GM06990 (cell line): ENCODE measurements around the gene ELANE.

ENCODE experiments used
- DNase-seq: peaks from one replicate; pipeline ENCODE4 v3.0.0-alpha.2; 2011; ENCODE audit not compliant: insufficient read length; ENCODE audit errors: extremely low read depth
- H3K27me3 ChIP-seq: replicated peaks from 2 replicates; pipeline ENCODE4 v1.6.0; 2011; ENCODE audit warnings: low read length; ENCODE audit not compliant: control insufficient read depth, insufficient read depth
- H3K36me3 ChIP-seq: 2 replicates; pipeline ENCODE4 v1.5.1; 2011; ENCODE audit warnings: low read length; ENCODE audit not compliant: control insufficient read depth, insufficient read depth
- H3K4me3 ChIP-seq: replicated peaks from 2 replicates; pipeline ENCODE4 v1.5.1; 2011; ENCODE audit warnings: low read depth, mild to moderate bottlenecking, control low read depth, low read length
- TF ChIP-seq, protein P1 (sequence below): IDR thresholded peaks from 2 replicates; pipeline ENCODE4 v1.5.1; 2011; ENCODE audit warnings: low read length, control low read depth, mild to moderate bottlenecking, inconsistent platforms; ENCODE audit not compliant: insufficient read depth, poor library complexity, severe bottlenecking

ELANE gene

DNA sequence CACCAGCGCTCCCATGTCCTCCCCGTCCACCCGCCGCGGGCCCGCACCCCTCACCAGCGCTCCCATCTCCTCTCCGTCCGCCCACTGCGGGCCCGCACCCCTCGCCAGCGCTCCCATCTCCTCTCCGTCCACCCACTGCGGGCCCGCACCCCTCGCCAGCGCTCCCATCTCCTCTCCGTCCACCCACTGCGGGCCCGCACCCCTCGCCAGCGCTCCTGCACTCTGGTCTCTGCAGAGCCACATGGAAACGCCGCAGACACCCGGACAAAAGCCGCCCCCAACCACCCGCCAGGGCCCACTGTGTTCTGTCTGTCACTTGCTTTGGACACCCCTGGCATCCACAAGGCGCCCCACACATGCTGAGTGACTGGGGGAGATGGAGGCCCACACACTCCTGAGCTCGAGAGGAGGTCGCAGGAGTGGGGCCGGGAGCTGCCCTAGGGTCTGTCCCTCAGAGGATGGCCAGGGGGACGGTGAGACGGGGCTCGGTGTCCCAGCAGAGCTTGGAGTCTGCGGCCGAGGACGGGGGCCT, 14.7 kb downstream of the ELANE start:
- Histone ChIP-seq H3K4me3 (no peak overlapping the region), H3K36me3 (peaks cover 11% of the 10 kb centered on the region), H3K27me3 (no peaks in the 10 kb centered on the region)
- no peak for DNase-seq
- TF ChIP-seq, protein P1, sequence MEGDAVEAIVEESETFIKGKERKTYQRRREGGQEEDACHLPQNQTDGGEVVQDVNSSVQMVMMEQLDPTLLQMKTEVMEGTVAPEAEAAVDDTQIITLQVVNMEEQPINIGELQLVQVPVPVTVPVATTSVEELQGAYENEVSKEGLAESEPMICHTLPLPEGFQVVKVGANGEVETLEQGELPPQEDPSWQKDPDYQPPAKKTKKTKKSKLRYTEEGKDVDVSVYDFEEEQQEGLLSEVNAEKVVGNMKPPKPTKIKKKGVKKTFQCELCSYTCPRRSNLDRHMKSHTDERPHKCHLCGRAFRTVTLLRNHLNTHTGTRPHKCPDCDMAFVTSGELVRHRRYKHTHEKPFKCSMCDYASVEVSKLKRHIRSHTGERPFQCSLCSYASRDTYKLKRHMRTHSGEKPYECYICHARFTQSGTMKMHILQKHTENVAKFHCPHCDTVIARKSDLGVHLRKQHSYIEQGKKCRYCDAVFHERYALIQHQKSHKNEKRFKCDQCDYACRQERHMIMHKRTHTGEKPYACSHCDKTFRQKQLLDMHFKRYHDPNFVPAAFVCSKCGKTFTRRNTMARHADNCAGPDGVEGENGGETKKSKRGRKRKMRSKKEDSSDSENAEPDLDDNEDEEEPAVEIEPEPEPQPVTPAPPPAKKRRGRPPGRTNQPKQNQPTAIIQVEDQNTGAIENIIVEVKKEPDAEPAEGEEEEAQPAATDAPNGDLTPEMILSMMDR = no peak

DNA sequence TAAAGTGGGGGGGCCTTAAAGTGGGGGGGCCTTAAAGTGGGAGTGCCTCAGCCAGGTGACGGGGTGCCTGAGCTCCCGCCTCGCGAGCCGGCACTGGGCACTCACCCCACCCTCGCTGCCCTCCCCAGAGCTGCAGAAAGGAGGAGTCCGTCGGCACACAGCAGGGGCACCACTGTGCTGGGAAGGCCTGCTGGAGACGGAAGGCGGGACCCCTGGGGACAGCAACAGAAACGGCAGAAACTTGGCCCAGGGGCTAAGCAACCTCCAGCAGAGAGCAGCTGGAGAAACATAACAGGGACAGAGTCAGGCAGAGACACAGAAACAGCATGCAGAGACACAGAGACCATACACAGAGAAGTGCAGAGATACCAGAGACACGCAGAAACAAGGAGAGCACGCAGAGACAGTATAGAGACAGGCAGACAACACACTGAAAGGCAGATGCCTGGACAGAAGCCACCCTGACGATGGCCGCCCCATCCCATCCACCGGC, 15.2 kb downstream of the ELANE start:
- no peaks in the 10 kb centered on the region for H3K27me3 ChIP-seq
- TF ChIP-seq, protein P1 = no peak
- no peak overlapping the region for H3K4me3 ChIP-seq
- peaks cover 11% of the 10 kb centered on the region for H3K36me3 ChIP-seq
- no peak for DNase-seq

DNA sequence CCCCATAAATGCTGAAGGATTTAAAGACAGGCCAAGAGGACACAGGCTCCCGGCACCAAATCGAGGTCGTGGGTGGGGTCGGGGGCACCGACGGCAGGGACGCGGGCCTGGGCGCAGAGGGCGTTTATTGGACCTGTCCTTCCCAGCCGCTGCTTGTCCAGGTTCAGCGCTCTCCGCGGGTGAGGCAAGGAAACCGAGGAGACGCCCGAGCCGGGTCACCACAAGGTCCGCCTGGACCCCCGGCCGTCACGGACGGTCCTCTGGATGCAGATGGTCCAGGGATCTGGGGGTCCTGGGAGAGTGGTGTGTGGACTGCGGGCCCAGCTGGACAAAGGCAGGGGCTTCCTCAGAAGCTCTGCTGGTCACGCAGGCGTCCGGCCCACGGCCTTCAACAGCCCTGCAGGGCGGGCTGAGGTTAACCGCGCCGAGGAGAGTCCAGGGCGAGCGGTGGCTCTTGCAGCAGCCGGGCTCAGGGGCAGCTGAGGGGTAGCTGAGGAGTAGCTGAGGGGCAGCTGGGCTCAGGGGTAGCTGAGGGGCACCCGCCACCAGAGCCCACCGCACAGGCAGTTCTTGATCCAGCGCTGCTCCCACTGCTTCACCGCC, 15.9 kb downstream of the ELANE start:
- no peaks in the 10 kb centered on the region for H3K27me3 ChIP-seq
- peaks cover 11% of the 10 kb centered on the region for H3K36me3 ChIP-seq
- no peak overlapping the region for H3K4me3 ChIP-seq
- TF ChIP-seq, protein P1 = no peak
- no peak for DNase-seq

DNA sequence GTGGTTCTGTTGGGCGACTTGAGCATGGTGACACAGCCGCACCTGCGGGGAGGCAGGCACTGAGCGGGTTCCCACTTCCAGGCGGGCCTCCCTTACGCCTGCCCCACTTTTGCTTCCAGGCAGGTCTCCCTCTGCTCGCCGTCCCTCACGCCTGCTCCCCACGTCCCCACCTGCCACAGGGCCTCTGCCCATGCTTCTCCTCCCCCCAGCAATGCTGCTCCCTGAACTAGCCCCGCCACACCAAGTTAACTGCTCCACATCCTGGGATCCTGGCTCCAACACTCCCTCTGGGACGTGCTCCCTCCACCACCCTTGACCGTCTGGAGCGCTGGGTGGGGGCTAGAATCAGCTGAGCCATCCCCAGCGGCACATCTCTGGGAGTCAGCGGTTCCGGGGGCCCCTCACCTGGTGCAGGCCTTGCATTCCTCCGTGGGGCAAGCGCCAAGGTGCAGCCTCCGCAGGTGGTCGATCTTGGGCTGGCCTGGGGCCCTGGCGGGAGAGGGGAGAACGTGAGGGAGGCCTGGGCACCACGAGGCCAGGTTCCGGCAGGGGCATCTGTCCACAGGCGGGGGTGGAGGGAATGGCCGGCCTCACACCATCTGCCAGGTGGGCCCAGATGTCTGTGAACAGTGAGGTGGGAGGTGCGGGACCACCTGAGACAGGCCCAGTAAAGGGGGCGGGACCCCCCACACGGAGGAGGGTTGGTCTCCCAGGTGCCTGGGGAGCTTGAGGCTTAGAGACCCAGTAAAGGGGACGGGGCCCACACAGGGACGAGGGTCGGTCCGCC, 16.5 kb downstream of the ELANE start:
- peaks cover 11% of the 10 kb centered on the region for H3K36me3 ChIP-seq
- TF ChIP-seq, protein P1 = no peak
- no peak for DNase-seq

DNA sequence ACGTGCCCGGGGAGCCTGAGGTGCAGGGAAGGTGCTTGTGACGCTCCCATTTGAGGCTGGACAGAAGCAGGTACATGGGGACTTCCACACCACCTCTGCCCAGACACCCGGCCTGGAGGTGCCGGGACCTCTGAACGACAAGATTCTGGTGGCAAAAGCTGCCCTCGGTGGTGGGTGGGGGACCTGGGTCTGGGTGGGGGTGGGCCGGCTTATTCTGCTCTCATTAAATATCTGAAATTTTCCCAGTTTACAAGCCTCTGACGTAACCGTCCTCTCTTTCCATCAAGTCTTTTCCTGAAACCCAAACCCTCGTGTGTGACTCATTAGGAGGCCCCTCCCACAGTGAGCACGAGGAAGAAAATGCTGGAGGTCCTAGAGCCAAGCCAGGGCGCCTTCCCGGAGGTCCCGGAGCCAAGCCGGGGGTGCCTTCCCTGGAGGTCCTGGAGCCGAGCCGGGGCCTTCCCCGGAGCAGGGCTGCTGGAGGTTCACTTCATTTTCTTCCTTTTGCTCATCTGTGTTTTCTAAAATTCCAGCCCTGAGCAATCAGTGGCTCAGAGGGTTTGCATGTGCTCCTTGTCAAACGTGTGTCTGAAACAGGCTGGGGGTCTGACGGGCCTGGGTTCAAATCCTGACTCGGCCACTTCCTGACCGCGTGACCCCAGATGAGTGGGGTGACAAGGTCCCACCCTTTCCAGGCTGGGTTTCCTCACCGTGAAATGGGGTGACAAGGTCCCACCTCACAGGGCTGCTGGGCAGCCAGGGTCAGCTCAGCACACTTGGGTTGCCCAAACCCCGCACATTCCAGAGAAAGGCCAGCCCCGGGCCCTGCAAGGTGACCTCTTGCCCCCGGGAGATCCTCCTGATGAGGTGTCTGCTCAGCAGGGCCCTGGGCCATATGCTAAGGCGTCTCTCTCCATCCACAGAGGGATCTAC, 17.4 kb downstream of the ELANE start:
- DNase-seq = no peak
- Histone ChIP-seq H3K36me3 (peaks cover 11% of the 10 kb centered on the region), H3K27me3 (no peaks in the 10 kb centered on the region), H3K4me3 (no peak overlapping the region)
- TF ChIP-seq, protein P1 = no peak

More for the DNA sequence above, 16.5 kb downstream of the ELANE start:
- Histone ChIP-seq H3K4me3 (no peak overlapping the region), H3K27me3 (no peaks in the 10 kb centered on the region)
